Measurements from ENCODE around the gene IKZF3.

The IKZF3 gene

GRCh38 chr17:39818358-39819000, 45.6 kb downstream of the IKZF3 start:
- in situ Hi-C loops (cut with HindIII; ENCODE audit: low sequenced_read_pairs) = no loop called here

GRCh38 chr17:39816272-39816671, 47.8 kb downstream of the IKZF3 start:
- in situ Hi-C loops (cut with HindIII; ENCODE audit: low sequenced_read_pairs) = no loop called here

GRCh38 chr17:39814497-39814896, 49.6 kb downstream of the IKZF3 start:
- in situ Hi-C loops (cut with HindIII; ENCODE audit: low sequenced_read_pairs) = no loop called here

- in situ Hi-C loops (cut with HindIII; ENCODE audit: low sequenced_read_pairs) = no loop called here
These were observed 50.5 kb downstream of the IKZF3 start for GRCh38 chr17:39813631-39814030.

GRCh38 chr17:39812466-39812865, 51.6 kb downstream of the IKZF3 start:
- in situ Hi-C loops (cut with HindIII; ENCODE audit: low sequenced_read_pairs) = no loop called here

- in situ Hi-C loops (cut with HindIII; ENCODE audit: low sequenced_read_pairs) = no loop called here
These were observed 53.0 kb downstream of the IKZF3 start for GRCh38 chr17:39810939-39811728.

- in situ Hi-C loops (cut with HindIII; ENCODE audit: low sequenced_read_pairs) = no loop called here
These were observed 54.9 kb downstream of the IKZF3 start for GRCh38 chr17:39809221-39809620.

- in situ Hi-C loops (cut with HindIII; ENCODE audit: low sequenced_read_pairs) = no loop called here
These were observed 55.6 kb downstream of the IKZF3 start for GRCh38 chr17:39808409-39808997.

- in situ Hi-C loops (cut with HindIII; ENCODE audit: low sequenced_read_pairs) = no loop called here
These were observed 59.3 kb downstream of the IKZF3 start for GRCh38 chr17:39804839-39805238.

- in situ Hi-C loops (cut with HindIII; ENCODE audit: low sequenced_read_pairs) = no loop called here
These were observed 63.1 kb downstream of the IKZF3 start for GRCh38 chr17:39801055-39801454.

GRCh38 chr17:39800540-39800939, 63.6 kb downstream of the IKZF3 start:
- in situ Hi-C loops (cut with HindIII; ENCODE audit: low sequenced_read_pairs) = no loop called here

- in situ Hi-C loops (cut with HindIII; ENCODE audit: low sequenced_read_pairs) = no loop called here
These were observed 64.7 kb downstream of the IKZF3 start for GRCh38 chr17:39799395-39799794.

GRCh38 chr17:39794249-39794970, 69.7 kb downstream of the IKZF3 start:
- in situ Hi-C loops (cut with HindIII; ENCODE audit: low sequenced_read_pairs) = no loop called here

GRCh38 chr17:39793301-39793872, 70.7 kb downstream of the IKZF3 start:
- in situ Hi-C loops (cut with HindIII; ENCODE audit: low sequenced_read_pairs) = no loop called here

- in situ Hi-C loops (cut with HindIII; ENCODE audit: low sequenced_read_pairs) = no loop called here
These were observed 71.4 kb downstream of the IKZF3 start for GRCh38 chr17:39792526-39793221.

GRCh38 chr17:39791111-39791992, 72.8 kb downstream of the IKZF3 start:
- in situ Hi-C loops (cut with HindIII; ENCODE audit: low sequenced_read_pairs) = no loop called here

- in situ Hi-C loops (cut with HindIII; ENCODE audit: low sequenced_read_pairs) = no loop called here
These were observed 76.2 kb downstream of the IKZF3 start for GRCh38 chr17:39787743-39788484.

GRCh38 chr17:39787041-39787440, 77.1 kb downstream of the IKZF3 start:
- in situ Hi-C loops (cut with HindIII; ENCODE audit: low sequenced_read_pairs) = no loop called here

GRCh38 chr17:39782980-39783379, 81.1 kb downstream of the IKZF3 start:
- in situ Hi-C loops (cut with HindIII; ENCODE audit: low sequenced_read_pairs) = no loop called here
